ACC112 (cell line): ENCODE measurements around the gene PRCD.
"Not testable (repeated sequence)": the region's sequence is repeated elsewhere in the genome, so short reads cannot be mapped to it uniquely, and the experiment has no call there.

ENCODE experiments used
- H2AFZ ChIP-seq: fragments of 200-600 bp; sonication (generic); one replicate; pipeline ENCODE4 v1.6.0; 2017; ENCODE audit warnings: antibody characterized with exemption, low read length; ENCODE audit not compliant: unreplicated experiment
- H3K27ac ChIP-seq: fragments of 200-600 bp; sonication (generic); 2 replicates; pipeline ENCODE4 v1.5.1; 2014; ENCODE audit warnings: low read depth, mild to moderate bottlenecking, antibody characterized with exemption, low read length, moderate library complexity
- H3K27me3 ChIP-seq: fragments of 200-600 bp; sonication (generic); 2 replicates; pipeline ENCODE4 v1.6.1; 2014; ENCODE audit warnings: mild to moderate bottlenecking, antibody characterized with exemption, low read length, moderate library complexity, mixed read lengths; ENCODE audit not compliant: insufficient read depth
- H3K36me3 ChIP-seq: fragments of 200-600 bp; sonication (generic); 2 replicates; pipeline ENCODE4 v1.6.1; 2016; ENCODE audit warnings: mild to moderate bottlenecking, antibody characterized with exemption, low read length, moderate library complexity, mixed read lengths; ENCODE audit not compliant: insufficient read depth
- H3K4me1 ChIP-seq: fragments of 200-600 bp; sonication (generic); one replicate; pipeline ENCODE4 v1.6.1; 2016; ENCODE audit warnings: low read length, mixed read lengths; ENCODE audit not compliant: insufficient read depth, unreplicated experiment, control insufficient read depth
- H3K4me3 ChIP-seq: fragments of 200-600 bp; sonication (generic); 2 replicates; pipeline ENCODE4 v1.5.1; 2014; ENCODE audit warnings: mild to moderate bottlenecking, low read depth, low read length
- H3K79me2 ChIP-seq: fragments of 200-600 bp; sonication (generic); one replicate; pipeline ENCODE4 v1.6.0; 2016; ENCODE audit warnings: low read length; ENCODE audit not compliant: control insufficient read depth, unreplicated experiment, insufficient read depth

PRCD gene

DNA sequence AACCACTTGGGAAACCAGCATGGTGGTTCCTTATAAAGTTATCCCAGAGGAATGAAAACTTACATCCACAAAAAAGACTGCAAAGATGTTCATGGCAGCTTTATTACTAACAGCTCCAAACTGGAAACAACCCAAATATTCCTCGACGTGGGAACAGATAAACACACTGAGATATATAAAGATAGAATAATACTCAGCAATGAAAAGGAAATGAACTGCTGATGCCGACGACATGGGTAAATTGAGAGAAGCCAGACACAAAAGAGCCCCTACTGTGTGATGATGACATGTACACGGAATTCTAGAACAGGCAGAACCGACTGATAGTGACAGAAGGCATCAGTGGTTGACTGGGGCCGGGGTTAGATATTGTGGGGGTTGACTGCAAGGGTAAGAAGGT, 9.7 kb downstream of the PRCD start:
- Histone ChIP-seq H3K79me2 (no peaks in the 10 kb centered on the region), H3K4me1 (peaks cover 40% of the 10 kb centered on the region), H2AFZ (no peak overlapping the region), H3K36me3 (no peaks in the 10 kb centered on the region), H3K4me3 (no peak overlapping the region), H3K27ac (no peak overlapping the region), H3K27me3 (no peaks in the 10 kb centered on the region)

DNA sequence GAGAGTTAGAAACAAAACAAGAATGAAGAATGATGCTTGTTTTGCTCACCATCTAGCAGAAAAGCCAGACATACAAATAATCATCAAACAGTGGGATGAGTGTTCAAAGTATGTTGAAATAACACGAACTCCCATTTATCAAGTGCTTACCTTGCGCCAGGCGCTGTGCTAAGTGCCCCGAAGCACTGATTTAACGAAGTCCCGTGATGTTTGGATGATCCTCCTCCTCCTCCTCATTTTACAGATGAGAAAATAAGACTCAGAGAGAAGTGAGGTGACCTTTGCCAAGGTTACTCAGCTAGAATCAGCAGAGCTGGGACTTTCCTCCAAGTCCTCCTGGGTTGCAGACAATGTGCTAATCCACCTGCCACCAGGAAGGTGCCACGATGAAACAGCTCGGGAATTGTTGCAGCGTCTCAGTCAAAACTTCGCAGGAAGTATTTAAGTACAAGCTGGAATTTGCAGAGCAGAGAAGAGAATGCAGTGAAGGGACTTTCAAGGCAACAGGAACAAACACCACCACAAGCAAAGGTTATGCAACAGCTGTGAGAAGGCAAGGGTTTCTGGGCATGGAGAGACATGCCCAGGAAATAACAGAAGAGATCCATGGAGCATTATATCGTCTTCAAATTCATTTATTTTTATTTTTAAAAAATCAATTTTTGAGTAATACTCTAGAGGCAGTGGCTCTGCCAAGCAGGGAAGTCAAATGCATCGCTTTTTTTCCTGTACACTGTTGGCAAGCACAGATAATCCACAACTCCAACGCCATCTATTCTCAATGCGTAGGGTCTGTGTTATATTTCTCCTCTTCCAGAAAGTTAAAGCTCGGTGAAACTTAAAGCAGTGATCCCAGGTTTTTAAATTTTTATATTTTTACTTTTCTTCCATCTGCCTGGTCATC, 11.1 kb downstream of the PRCD start:
- no peak overlapping the region for H2AFZ ChIP-seq
- H3K79me2 ChIP-seq: no peaks in the 10 kb centered on the region
- peaks cover 35% of the 10 kb centered on the region for H3K4me1 ChIP-seq
- no peaks in the 10 kb centered on the region for H3K36me3 ChIP-seq
- peak overlapping the region; percentile 42 for H3K27ac ChIP-seq
- H3K27me3 ChIP-seq: no peaks in the 10 kb centered on the region
- H3K4me3 ChIP-seq: no peak overlapping the region

DNA sequence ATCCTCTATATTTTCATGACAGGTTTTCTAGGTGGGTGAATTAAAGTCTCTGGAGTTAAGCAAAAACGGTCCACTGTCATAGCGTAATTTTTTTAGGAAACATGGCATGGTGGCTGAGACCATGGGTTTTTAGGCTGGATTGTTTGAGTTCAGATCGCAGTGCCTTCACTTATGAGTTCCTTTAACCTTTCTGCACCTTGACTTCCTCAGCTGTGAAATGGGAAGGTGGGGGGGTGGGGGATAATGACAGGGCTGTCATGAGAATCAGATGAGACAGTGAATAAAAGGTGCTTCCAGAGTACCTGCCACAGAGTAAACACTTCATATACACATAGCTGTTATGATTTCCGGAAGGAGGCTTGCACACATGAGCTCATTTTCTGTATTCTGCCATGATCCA, 11.8 kb downstream of the PRCD start:
- Histone ChIP-seq H3K4me3 (no peak overlapping the region), H3K27me3 (no peaks in the 10 kb centered on the region), H3K27ac (peak overlapping the region; percentile 42), H3K79me2 (peaks cover 4% of the 10 kb centered on the region), H3K36me3 (no peaks in the 10 kb centered on the region), H2AFZ (no peak overlapping the region), H3K4me1 (peaks cover 31% of the 10 kb centered on the region)

DNA sequence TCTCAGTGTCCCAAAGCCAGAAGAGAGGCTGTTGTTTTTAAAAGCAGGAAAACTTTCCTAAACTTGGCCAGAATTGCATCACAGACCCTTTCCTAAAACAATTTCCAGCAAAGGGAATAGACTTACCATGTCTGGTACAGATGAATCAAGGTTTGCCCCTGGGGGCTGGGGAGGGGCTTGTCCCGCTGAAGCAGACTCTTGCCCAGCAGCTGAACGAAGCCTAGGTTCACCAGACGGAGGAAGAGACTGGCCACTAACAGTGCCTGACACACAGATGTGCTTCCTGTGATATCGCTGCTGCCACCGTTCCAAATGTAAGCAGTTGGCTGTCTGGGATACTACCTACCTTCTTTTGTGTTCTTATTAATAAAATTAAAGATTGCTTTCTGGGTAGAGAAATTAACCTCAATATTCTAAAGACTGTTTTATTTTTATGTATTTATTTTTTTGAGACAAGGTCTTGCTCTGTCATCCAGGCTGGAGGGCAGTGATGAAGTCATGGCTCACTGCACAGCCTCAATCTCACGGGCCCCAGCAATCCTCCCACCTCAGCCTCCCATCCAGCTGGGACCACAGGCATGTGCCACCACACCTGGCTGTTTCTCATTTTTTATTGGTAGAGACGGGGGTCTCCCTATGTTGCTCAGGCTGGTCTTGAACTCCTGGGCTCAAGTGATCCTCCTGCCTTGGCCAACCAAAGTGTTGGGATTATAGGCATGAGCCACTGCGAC, 13.5 kb downstream of the PRCD start:
- H3K79me2 ChIP-seq: peaks cover 12% of the 10 kb centered on the region
- H2AFZ ChIP-seq: no peak overlapping the region
- H3K4me1 ChIP-seq: peaks cover 17% of the 10 kb centered on the region
- no peaks in the 10 kb centered on the region for H3K36me3 ChIP-seq
- H3K27ac ChIP-seq: no peak overlapping the region
- H3K4me3 ChIP-seq: no peak overlapping the region
- H3K27me3 ChIP-seq: no peaks in the 10 kb centered on the region

DNA sequence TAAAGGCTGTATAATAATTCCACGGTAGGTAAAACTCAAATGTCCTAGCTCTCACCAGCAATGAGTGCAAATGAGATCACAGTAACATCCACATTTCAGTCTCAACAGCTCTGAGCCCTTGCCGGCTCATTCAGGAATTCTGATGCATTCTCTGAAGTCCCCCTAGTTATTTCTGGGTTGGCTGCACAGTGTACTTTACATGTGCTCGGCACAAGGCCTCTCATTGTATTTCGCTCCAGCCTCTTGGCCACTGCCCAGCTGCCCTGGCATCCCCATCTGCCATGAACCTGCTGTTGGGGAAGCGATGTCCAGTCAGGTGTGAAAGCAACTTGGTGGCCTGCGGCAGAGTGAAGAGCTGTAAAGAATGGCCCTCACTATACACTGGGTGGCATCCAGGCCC, 14.3 kb downstream of the PRCD start:
- Histone ChIP-seq H3K27ac (no peak overlapping the region), H3K36me3 (0 out of 2 replicates have a peak, but pooled peaks cover 4% of the 10 kb centered on the region), H3K27me3 (no peaks in the 10 kb centered on the region), H3K79me2 (peaks cover 20% of the 10 kb centered on the region), H3K4me1 (peaks cover 19% of the 10 kb centered on the region), H3K4me3 (no peak overlapping the region), H2AFZ (no peak overlapping the region)

DNA sequence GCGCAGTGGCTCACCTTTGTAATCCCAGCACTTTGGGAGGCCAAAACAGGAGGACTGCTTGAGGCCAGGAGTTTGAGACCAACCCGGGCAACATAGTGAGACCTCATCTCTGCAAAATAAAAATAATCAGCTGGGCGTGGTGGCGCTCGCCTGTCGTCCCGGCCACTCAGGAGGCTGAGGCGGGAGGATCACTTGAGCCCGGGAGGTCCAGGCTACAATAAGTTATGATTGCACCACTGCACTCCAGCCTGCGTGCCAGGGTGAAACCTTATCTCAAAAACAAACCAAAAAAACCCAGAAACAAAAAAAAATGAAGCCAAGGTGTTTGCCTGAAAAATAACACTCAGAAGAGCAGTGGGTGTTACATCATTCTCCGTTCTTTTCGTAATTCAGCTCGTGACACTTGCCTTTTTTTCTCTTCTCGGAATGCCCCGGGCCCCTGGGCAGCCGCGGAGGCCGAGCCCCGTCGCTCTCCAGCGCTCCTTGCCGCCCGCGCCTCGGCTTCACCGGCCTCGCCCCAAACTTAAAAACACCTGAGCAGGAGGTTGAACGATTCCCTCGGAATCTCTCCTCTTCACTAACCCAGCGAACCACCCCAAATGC, 17.0 kb downstream of the PRCD start:
- Histone ChIP-seq H3K79me2 (peaks cover 48% of the 10 kb centered on the region), H3K27me3 (no peaks in the 10 kb centered on the region), H2AFZ (peak overlapping the region; percentile 55), H3K4me1 (peaks cover 34% of the 10 kb centered on the region), H3K27ac (peak overlapping the region; percentile 68), H3K36me3 (peaks cover 13% of the 10 kb centered on the region; the same call in 1 of the 2 replicates), H3K4me3 (peak overlapping the region; percentile 99)

DNA sequence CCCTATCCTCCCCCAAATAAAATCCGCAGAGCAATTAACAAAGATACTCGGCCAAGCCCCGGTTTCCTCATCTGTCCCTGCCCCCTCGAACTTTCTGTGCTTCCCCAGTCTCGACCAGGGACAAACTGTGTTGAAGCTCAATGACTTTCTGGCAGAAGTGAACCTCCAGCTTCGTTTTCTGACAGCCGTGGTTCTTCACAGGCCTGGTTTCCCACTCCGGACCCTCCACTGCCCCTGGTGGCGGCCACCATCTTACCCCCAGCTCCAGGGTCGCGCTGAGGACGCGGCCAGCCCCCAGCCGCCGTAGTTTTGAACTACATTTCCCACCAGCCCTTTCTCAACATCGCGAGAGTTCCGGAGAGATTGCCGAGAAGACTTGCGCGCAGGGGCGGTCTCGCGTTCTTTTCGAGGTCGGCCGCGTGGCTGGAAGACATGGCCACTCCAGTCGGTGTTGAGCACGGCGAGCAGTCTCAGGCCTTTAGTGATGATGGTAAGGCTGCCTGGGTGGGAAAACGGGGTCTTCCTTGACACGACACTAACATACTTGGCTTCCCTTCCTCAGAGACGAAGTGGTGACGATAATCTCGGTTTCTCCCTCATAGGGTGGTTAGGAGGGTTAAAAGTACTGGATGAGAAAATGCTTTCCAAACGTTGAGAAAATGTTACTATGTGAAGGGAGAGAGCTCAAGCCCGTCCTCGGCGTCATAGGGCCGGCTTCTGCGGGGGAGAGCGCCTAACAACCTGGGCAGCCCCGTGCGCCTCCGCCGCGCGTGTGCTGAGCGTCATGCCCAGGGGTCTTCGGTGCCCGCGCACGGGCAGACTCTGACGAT, 17.7 kb downstream of the PRCD start:
- peaks cover 14% of the 10 kb centered on the region; the same call in 1 of the 2 replicates for H3K36me3 ChIP-seq
- peak overlapping the region; percentile 68 for H3K27ac ChIP-seq
- H3K79me2 ChIP-seq: peaks cover 50% of the 10 kb centered on the region
- H2AFZ ChIP-seq: peak overlapping the region; percentile 55
- H3K27me3 ChIP-seq: no peaks in the 10 kb centered on the region
- H3K4me1 ChIP-seq: peaks cover 42% of the 10 kb centered on the region
- peak overlapping the region; percentile 99 for H3K4me3 ChIP-seq

DNA sequence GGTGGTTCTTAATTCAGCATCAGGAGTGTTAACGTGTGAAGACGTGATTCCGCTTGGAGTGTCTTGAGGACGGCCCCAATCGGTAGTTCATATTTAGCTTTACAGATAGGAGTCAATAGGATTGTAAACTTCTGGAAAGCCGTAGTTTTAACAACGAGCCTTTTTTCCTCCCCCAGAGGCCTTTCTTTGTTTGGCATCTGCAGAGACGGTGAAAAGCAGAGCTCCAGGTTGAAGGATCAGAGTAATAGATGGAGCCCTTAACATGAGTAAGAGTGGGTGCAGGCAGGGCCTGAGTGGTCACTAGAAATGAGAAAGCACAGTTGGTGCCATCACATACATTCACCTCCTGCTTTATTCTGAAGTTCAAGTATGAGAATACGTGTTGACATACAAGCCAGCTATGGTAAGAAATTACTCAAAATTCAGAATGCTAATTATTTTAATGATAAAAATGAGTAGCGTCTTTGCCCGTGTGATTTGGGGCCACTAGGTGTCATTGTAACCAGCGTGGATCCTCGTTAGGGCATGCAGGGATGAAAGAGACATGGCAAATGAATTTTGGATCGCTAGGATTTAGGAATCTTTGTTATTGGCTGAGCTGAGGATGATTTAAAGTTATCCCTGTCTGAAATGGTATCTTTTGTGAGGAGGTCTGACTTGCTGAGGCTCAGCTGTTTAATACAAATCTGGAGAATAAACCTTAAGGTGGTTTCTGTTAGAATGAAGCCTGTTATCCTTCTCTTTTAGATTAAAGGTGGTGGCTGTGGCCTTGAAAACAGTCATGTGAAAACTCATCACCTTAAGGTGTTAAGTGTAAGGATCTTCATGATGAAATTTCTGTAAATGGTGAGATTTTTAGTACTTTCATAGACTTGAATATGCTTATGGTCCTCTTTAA, 18.6 kb downstream of the PRCD start:
- peaks cover 49% of the 10 kb centered on the region for H3K4me1 ChIP-seq
- H3K79me2 ChIP-seq: peaks cover 50% of the 10 kb centered on the region
- H3K4me3 ChIP-seq: peak overlapping the region; percentile 99
- peaks cover 14% of the 10 kb centered on the region; the same call in 1 of the 2 replicates for H3K36me3 ChIP-seq
- H2AFZ ChIP-seq: no peak overlapping the region
- H3K27me3 ChIP-seq: no peaks in the 10 kb centered on the region
- H3K27ac ChIP-seq: peak overlapping the region; percentile 68

DNA sequence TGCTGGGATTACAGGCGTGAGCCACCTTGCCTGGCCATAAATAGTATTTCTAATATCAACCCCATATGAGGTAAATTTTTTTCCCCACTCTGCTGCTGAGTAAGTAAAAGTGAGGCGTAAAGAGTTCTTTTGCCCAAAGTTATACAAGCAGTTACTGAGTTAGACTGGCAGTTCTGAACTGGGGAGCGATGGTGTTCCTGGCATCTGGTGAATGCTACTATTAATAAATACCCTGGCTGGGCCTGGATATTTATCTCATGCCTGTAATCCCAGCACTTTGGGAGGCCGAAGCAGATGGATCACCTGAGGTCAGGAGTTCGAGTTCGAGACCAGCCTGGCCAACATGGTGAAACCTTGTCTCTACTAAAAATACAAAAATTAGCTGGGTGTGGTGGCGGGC, 19.6 kb downstream of the PRCD start:
- peaks cover 49% of the 10 kb centered on the region for H3K4me1 ChIP-seq
- not testable (repeated sequence) for H3K27me3 ChIP-seq, H2AFZ ChIP-seq
- H3K36me3 ChIP-seq: peaks cover 14% of the 10 kb centered on the region; the same call in 1 of the 2 replicates
- H3K4me3 ChIP-seq: peak overlapping the region; percentile 99
- peak overlapping the region; percentile 68; the same call in 1 of the 2 replicates for H3K27ac ChIP-seq
- peaks cover 50% of the 10 kb centered on the region for H3K79me2 ChIP-seq
